HepG2 (cell line): ENCODE measurements around the gene TUBG2. TPM values are rescaled to one million over a fixed set of nuclear protein-coding genes. Genes with fewer than 3 reads are reported as not detected.

Source experiments
- MED8 ChIP-seq: sonication (generic); formaldehyde crosslinking; IDR thresholded peaks from 2 replicates; pipeline ENCODE4 v1.8.1; 2023; ENCODE audit warnings: mild to moderate bottlenecking, missing genetic modification reagents; ENCODE audit not compliant: insufficient replicate concordance
- MXD4 ChIP-seq: IDR thresholded peaks from 2 replicates; pipeline ENCODE4 v1.6.1; 2016; ENCODE audit warnings: mild to moderate bottlenecking, missing biosample characterization, missing genetic modification reagents
- MXI1 ChIP-seq: IDR thresholded peaks from 3 replicates; pipeline ENCODE4 v1.6.1; 2012; ENCODE audit warnings: low read depth, low read length, inconsistent platforms, borderline replicate concordance
- NFKBIZ ChIP-seq: IDR thresholded peaks from 2 replicates; pipeline ENCODE4 v1.6.1; 2018; ENCODE audit warnings: missing genetic modification reagents, missing compliant biosample characterization
- RXRB ChIP-seq: IDR thresholded peaks from 2 replicates; pipeline ENCODE4 v1.6.1; 2016; ENCODE audit warnings: borderline replicate concordance, missing genetic modification reagents, missing compliant biosample characterization
- TBX2 ChIP-seq: sonication (generic); formaldehyde crosslinking; IDR thresholded peaks from 2 replicates; pipeline ENCODE4 v1.5.0; 2020; ENCODE audit warnings: missing genetic modification reagents, mild to moderate bottlenecking, borderline replicate concordance
- TOPORS ChIP-seq: sonication (generic); formaldehyde crosslinking; IDR thresholded peaks from 2 replicates; pipeline ENCODE4 v1.8.0; 2023; ENCODE audit warnings: mild to moderate bottlenecking, missing genetic modification reagents
- YEATS4 ChIP-seq: sonication (generic); formaldehyde crosslinking; IDR thresholded peaks from 2 replicates; pipeline ENCODE4 v1.4.0; 2020; ENCODE audit warnings: missing genetic modification reagents, borderline replicate concordance
- ZMAT3 ChIP-seq: sonication (generic); formaldehyde crosslinking; conservative IDR thresholded peaks from 2 replicates; pipeline ENCODE4 v1.7.0; 2021; ENCODE audit warnings: missing genetic modification reagents
- ZNF430 ChIP-seq: sonication (generic); formaldehyde crosslinking; IDR thresholded peaks from 2 replicates; pipeline ENCODE4 v1.9.0; 2021; ENCODE audit warnings: mild to moderate bottlenecking, missing genetic modification reagents
- ZNF556 ChIP-seq: sonication (generic); formaldehyde crosslinking; IDR thresholded peaks from 2 replicates; pipeline ENCODE4 v1.4.0; 2020; ENCODE audit warnings: mild to moderate bottlenecking, missing genetic modification reagents, borderline replicate concordance
- ZNF564 ChIP-seq: sonication (generic); formaldehyde crosslinking; IDR thresholded peaks from 2 replicates; pipeline ENCODE4 v1.8.1; 2023; ENCODE audit warnings: mild to moderate bottlenecking, missing genetic modification reagents
- ZNF619 ChIP-seq: sonication (generic); formaldehyde crosslinking; IDR thresholded peaks from 2 replicates; pipeline ENCODE4 v1.4.0; 2020; ENCODE audit warnings: mild to moderate bottlenecking, missing genetic modification reagents
- polyA plus RNA-seq, 8 experiments: library from polyadenylated mRNA; depleted of rRNA in 3 of 8; stranded (reverse) in 7 of 8; unstranded in 1 of 8; fragments of >200 nt; fragmentation: Illumina TruSeq in 4 of 8; extraction: Trizol in 4 of 8; gene quantifications; 2 replicates each; pipeline versions ENCODE4 v1.2.1 to v1.2.3, GENCODE V29; 2011 to 2016; ENCODE audit warnings: low read depth in 4 of 8, missing spikeins in 1 of 8, mixed read lengths in 1 of 8; ENCODE audit not compliant: insufficient read depth in 1 of 8
- total RNA-seq, 5 experiments: library from RNA; depleted of rRNA; stranded (reverse); fragments of >200 nt; fragmentation: Illumina TruSeq; extraction: Trizol; gene quantifications; 2 replicates each; pipeline ENCODE4 v1.2.3, GENCODE V29; 2016; ENCODE audit warnings: low read depth in 1 of 5
- TF ChIP-seq, protein P1 (sequence below): sonication (generic); formaldehyde crosslinking; IDR thresholded peaks from 2 replicates; pipeline ENCODE4 v1.8.0; 2022; ENCODE audit warnings: mild to moderate bottlenecking, missing genetic modification reagents
- TF ChIP-seq, protein P2 (sequence below): sonication (generic); formaldehyde crosslinking; IDR thresholded peaks from 2 replicates; pipeline ENCODE4 v1.4.0; 2020; ENCODE audit warnings: missing genetic modification reagents
- TF ChIP-seq, protein P3 (sequence below): sonication (generic); formaldehyde crosslinking; conservative IDR thresholded peaks from 2 replicates; pipeline ENCODE4 v1.8.0; 2022; ENCODE audit warnings: low read depth, missing genetic modification reagents
- TF ChIP-seq, protein P4 (sequence below): sonication (generic); formaldehyde crosslinking; IDR thresholded peaks from 2 replicates; pipeline ENCODE4 v1.4.0; 2020; ENCODE audit warnings: mild to moderate bottlenecking, missing genetic modification reagents
- TF ChIP-seq, protein P5 (sequence below): sonication (generic); formaldehyde crosslinking; conservative IDR thresholded peaks from 2 replicates; pipeline ENCODE4 v1.8.0; 2022; ENCODE audit warnings: missing genetic modification reagents

TUBG2 gene
- total and polyA plus RNA-seq, 2 of the 13 experiments (the other 11 are each of a cell fraction or from before 2014, with no cell fraction given), result 16.0 to 42.3 TPM

DNA sequence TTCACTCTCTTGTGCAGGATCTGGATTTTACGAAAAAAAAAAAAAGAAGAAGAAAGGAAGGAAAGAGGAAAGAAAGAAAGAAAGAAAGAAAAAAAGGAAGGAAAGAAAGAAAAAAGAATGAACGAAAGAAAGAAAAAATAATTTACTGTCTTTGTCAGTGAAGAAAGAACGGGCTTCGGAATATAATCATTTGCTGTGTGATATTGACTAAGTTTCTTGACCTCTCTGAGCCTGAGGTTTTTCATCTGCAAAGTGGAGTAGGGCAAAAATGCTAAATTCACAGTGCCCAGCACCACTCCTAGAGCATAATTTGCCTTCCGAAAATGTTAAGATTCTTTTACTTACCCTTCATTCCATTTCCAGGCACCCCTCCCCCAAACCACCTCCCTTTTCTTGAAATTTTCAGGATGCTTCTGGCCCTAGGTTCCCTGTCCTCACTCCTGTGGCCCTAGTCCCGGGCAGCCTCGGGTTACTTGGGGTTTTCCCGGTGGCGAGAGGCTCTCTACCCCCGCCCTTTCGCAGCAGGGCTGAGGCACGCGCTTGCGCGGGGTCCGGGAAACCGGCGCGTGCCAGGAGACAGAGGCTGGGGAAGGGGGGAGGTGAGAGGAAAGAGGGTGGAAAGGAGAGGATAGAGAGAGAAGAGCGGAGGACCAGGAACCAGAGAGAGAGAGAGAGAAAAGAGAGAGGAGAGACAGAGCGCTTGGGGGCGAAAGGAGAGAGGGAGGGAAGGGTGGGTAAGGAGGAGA, 23.1 kb downstream of the TUBG2 start, which contains the start of gene CNTNAP1 (continued):
- TF ChIP-seq, protein P1, sequence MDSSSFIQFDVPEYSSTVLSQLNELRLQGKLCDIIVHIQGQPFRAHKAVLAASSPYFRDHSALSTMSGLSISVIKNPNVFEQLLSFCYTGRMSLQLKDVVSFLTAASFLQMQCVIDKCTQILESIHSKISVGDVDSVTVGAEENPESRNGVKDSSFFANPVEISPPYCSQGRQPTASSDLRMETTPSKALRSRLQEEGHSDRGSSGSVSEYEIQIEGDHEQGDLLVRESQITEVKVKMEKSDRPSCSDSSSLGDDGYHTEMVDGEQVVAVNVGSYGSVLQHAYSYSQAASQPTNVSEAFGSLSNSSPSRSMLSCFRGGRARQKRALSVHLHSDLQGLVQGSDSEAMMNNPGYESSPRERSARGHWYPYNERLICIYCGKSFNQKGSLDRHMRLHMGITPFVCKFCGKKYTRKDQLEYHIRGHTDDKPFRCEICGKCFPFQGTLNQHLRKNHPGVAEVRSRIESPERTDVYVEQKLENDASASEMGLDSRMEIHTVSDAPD (CRISPR knock-in tag), result 0 out of 2 replicates have a peak, but pooled peaks have one; percentile 1
- TF ChIP-seq NFKBIZ, result peak; percentile 83; the same call in 1 of the 2 replicates
- peak; percentile 58; the same call in 1 of the 2 replicates for TF ChIP-seq RXRB
- 0 out of 2 replicates have a peak, but pooled peaks have one; percentile 17 for TF ChIP-seq ZNF619 (CRISPR knock-in tag)
- TF ChIP-seq, protein P2, sequence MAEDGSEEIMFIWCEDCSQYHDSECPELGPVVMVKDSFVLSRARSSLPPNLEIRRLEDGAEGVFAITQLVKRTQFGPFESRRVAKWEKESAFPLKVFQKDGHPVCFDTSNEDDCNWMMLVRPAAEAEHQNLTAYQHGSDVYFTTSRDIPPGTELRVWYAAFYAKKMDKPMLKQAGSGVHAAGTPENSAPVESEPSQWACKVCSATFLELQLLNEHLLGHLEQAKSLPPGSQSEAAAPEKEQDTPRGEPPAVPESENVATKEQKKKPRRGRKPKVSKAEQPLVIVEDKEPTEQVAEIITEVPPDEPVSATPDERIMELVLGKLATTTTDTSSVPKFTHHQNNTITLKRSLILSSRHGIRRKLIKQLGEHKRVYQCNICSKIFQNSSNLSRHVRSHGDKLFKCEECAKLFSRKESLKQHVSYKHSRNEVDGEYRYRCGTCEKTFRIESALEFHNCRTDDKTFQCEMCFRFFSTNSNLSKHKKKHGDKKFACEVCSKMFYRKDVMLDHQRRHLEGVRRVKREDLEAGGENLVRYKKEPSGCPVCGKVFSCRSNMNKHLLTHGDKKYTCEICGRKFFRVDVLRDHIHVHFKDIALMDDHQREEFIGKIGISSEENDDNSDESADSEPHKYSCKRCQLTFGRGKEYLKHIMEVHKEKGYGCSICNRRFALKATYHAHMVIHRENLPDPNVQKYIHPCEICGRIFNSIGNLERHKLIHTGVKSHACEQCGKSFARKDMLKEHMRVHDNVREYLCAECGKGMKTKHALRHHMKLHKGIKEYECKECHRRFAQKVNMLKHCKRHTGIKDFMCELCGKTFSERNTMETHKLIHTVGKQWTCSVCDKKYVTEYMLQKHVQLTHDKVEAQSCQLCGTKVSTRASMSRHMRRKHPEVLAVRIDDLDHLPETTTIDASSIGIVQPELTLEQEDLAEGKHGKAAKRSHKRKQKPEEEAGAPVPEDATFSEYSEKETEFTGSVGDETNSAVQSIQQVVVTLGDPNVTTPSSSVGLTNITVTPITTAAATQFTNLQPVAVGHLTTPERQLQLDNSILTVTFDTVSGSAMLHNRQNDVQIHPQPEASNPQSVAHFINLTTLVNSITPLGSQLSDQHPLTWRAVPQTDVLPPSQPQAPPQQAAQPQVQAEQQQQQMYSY (CRISPR knock-in tag), result no peak
- TF ChIP-seq ZNF430 (CRISPR knock-in tag), result no peak
- TF ChIP-seq YEATS4 (CRISPR knock-in tag), result 0 out of 2 replicates have a peak, but pooled peaks have one; percentile 56
- peak; percentile 38 for TF ChIP-seq MED8
- TF ChIP-seq, protein P3, sequence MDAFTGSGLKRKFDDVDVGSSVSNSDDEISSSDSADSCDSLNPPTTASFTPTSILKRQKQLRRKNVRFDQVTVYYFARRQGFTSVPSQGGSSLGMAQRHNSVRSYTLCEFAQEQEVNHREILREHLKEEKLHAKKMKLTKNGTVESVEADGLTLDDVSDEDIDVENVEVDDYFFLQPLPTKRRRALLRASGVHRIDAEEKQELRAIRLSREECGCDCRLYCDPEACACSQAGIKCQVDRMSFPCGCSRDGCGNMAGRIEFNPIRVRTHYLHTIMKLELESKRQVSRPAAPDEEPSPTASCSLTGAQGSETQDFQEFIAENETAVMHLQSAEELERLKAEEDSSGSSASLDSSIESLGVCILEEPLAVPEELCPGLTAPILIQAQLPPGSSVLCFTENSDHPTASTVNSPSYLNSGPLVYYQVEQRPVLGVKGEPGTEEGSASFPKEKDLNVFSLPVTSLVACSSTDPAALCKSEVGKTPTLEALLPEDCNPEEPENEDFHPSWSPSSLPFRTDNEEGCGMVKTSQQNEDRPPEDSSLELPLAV (CRISPR knock-in tag), result no peak
- 0 out of 2 replicates have a peak, but pooled peaks have one; percentile 23 for TF ChIP-seq ZMAT3 (CRISPR knock-in tag)
- 0 out of 2 replicates have a peak, but pooled peaks have one; percentile 39 for TF ChIP-seq ZNF564 (CRISPR knock-in tag)
- no peak; the same call in 1 of the 2 replicates for TF ChIP-seq TOPORS (CRISPR knock-in tag)
- TF ChIP-seq, protein P4, sequence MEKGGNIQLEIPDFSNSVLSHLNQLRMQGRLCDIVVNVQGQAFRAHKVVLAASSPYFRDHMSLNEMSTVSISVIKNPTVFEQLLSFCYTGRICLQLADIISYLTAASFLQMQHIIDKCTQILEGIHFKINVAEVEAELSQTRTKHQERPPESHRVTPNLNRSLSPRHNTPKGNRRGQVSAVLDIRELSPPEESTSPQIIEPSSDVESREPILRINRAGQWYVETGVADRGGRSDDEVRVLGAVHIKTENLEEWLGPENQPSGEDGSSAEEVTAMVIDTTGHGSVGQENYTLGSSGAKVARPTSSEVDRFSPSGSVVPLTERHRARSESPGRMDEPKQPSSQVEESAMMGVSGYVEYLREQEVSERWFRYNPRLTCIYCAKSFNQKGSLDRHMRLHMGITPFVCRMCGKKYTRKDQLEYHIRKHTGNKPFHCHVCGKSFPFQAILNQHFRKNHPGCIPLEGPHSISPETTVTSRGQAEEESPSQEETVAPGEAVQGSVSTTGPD (CRISPR knock-in tag), result peak; percentile 71
- no peak for TF ChIP-seq MXI1
- TF ChIP-seq, protein P5, sequence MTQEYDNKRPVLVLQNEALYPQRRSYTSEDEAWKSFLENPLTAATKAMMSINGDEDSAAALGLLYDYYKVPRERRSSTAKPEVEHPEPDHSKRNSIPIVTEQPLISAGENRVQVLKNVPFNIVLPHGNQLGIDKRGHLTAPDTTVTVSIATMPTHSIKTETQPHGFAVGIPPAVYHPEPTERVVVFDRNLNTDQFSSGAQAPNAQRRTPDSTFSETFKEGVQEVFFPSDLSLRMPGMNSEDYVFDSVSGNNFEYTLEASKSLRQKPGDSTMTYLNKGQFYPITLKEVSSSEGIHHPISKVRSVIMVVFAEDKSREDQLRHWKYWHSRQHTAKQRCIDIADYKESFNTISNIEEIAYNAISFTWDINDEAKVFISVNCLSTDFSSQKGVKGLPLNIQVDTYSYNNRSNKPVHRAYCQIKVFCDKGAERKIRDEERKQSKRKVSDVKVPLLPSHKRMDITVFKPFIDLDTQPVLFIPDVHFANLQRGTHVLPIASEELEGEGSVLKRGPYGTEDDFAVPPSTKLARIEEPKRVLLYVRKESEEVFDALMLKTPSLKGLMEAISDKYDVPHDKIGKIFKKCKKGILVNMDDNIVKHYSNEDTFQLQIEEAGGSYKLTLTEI (CRISPR knock-in tag), result no peak
- peak; percentile 61 for TF ChIP-seq TBX2 (CRISPR knock-in tag)
- peak; percentile 68; the same call in 1 of the 2 replicates for TF ChIP-seq MXD4 (CRISPR knock-in tag)
- peak; percentile 43; the same call in 1 of the 2 replicates for TF ChIP-seq ZNF556 (CRISPR knock-in tag)
